ENCODE results near the gene RWDD2A.

DNA sequence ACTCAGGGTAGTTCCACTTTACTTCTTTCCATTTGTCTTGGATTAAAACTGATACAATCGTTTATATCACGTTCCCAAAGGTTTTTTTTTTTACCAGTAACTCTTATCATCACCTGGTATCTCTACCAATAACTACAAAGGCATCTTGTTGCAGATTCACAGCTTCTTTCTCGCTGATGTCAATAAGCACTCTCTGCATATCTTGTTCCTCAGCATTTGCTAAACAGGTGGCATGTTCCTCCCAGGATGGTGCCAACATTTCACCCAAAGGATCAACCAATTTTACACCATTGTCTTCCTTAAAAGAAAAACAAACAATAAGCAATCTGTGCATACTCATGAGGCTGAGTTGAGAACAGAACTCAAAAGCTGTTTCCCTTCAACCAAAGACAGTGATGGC lies 4.7 kb upstream of the RWDD2A start:
- TF ChIP-seq CTCF (conservative IDR thresholded peaks at IDR 0.05) (no peak), EZH2 (IDR thresholded peaks at IDR 0.05; ENCODE audit: low read depth) (no peak)
